Endothelial cell of umbilical vein (primary cell): ENCODE data around the gene AXDND1.

Source experiments
- EZH2 ChIP-seq: IDR thresholded peaks from 2 replicates; pipeline ENCODE4 v1.6.1; 2012; ENCODE audit warnings: borderline replicate concordance, low read depth, mild to moderate bottlenecking, moderate library complexity, low read length, inconsistent platforms; ENCODE audit not compliant: severe bottlenecking
- FOS ChIP-seq: IDR thresholded peaks from 2 replicates; pipeline ENCODE4 v1.6.1; 2011; ENCODE audit warnings: mild to moderate bottlenecking, low read length, moderate library complexity, borderline replicate concordance; ENCODE audit not compliant: insufficient read depth
- GATA2 ChIP-seq: IDR thresholded peaks from 2 replicates; pipeline ENCODE4 v1.7.0; 2011; ENCODE audit warnings: low read depth, mild to moderate bottlenecking, moderate library complexity, mixed read lengths, low read length; ENCODE audit not compliant: insufficient read length, insufficient read depth
- MAX ChIP-seq: IDR thresholded peaks from 2 replicates; pipeline ENCODE4 v1.6.1; 2011; ENCODE audit not compliant: insufficient read depth, insufficient read length
- MYC ChIP-seq: IDR thresholded peaks from one replicate; pipeline ENCODE4 v1.6.1; 2011; ENCODE audit warnings: mild to moderate bottlenecking, low read depth, low read length
- POLR2A ChIP-seq: IDR thresholded peaks from 2 replicates; pipeline ENCODE4 v1.6.1; 2012; ENCODE audit warnings: low read depth, mild to moderate bottlenecking, control low read depth, low read length
- POLR2AphosphoS5 ChIP-seq: IDR thresholded peaks from 2 replicates; pipeline ENCODE4 v1.6.1; 2012; ENCODE audit warnings: low read depth, mild to moderate bottlenecking, control low read depth, low read length, moderate library complexity; ENCODE audit not compliant: insufficient read depth
- TF ChIP-seq, protein P1 (sequence below), 2 donors: IDR thresholded peaks; 1 replicate in 1 of 2; 2 replicates in 1 of 2; pipeline ENCODE4 v1.5.1; 2011; ENCODE audit warnings: low read length in 2 of 2, mild to moderate bottlenecking in 2 of 2, moderate library complexity in 2 of 2, control low read depth in 1 of 2, inconsistent platforms in 1 of 2, low read depth in 1 of 2; ENCODE audit not compliant: insufficient read depth in 1 of 2; ENCODE audit errors: extremely low read depth in 1 of 2

DNA sequence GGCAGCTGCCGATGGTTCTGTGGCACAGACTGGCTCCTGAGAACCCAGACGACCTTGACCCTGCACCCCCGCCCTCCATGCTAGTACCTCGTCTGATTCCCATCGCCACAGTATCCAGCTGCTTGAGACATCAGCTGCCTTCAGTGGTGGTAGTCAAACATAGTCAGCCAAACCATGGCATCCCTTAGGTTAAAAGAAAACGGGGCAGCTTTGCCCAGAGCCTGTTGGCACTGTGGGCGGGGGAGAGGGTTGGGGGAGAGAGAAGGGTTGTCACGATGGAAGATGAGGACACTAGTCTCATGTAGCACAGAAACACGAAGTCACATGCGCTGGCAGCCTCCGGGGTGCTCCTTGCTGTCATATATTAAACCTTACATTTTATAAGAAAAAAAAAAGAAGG, 224.9 kb downstream of the AXDND1 start:
- TF ChIP-seq, protein P1, sequence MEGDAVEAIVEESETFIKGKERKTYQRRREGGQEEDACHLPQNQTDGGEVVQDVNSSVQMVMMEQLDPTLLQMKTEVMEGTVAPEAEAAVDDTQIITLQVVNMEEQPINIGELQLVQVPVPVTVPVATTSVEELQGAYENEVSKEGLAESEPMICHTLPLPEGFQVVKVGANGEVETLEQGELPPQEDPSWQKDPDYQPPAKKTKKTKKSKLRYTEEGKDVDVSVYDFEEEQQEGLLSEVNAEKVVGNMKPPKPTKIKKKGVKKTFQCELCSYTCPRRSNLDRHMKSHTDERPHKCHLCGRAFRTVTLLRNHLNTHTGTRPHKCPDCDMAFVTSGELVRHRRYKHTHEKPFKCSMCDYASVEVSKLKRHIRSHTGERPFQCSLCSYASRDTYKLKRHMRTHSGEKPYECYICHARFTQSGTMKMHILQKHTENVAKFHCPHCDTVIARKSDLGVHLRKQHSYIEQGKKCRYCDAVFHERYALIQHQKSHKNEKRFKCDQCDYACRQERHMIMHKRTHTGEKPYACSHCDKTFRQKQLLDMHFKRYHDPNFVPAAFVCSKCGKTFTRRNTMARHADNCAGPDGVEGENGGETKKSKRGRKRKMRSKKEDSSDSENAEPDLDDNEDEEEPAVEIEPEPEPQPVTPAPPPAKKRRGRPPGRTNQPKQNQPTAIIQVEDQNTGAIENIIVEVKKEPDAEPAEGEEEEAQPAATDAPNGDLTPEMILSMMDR (IDR thresholded peaks at IDR 0.05; ENCODE audit: extremely low read depth in 1 of 2, insufficient read depth in 1 of 2, low read depth in 1 of 2, low read length in 2 of 2): no peak
- TF ChIP-seq POLR2AphosphoS5: no peak
- TF ChIP-seq EZH2: no peak
- no peak for TF ChIP-seq POLR2A
- TF ChIP-seq MYC: no peak
- no peak for TF ChIP-seq MAX
- TF ChIP-seq FOS: no peak
- no peak for TF ChIP-seq GATA2
